Uterus (tissue), 4 donors: ENCODE data around the gene CACNA1E. TPM values are rescaled to one million over a fixed set of nuclear protein-coding genes. Genes with fewer than 3 reads are reported as not detected.

ENCODE experiments used
- DNase-seq, 2 donors: peaks; one replicate each; pipeline ENCODE4 v3.0.0-alpha.2; 2019 to 2020
- H3K27ac ChIP-seq, 2 donors: fragments of 200-600 bp; sonication (generic); 1 replicate in 1 of 2; 2 replicates in 1 of 2; pipeline ENCODE4 v1.5.1; 2016 to 2018
- H3K27me3 ChIP-seq, 2 donors: fragments of 200-600 bp; sonication (generic); one replicate each; pipeline ENCODE4 v1.5.1; 2018 to 2019; ENCODE audit warnings: control low read depth in 1 of 2
- H3K36me3 ChIP-seq, 2 donors: fragments of 200-600 bp; sonication (generic); one replicate each; pipeline ENCODE4 v1.5.1; 2019; ENCODE audit warnings: control low read depth in 1 of 2
- H3K4me1 ChIP-seq, 2 donors: fragments of 200-600 bp; sonication (generic); one replicate each; pipeline ENCODE4 v1.5.1; 2018 to 2019; ENCODE audit warnings: control low read depth in 1 of 2
- H3K4me3 ChIP-seq, 2 donors: fragments of 200-600 bp; sonication (generic); 1 replicate in 1 of 2; 2 replicates in 1 of 2; pipeline ENCODE4 v1.5.1; 2018 to 2019; ENCODE audit warnings: mild to moderate bottlenecking in 1 of 2
- H3K9me3 ChIP-seq, 2 donors: fragments of 200-600 bp; sonication (generic); one replicate each; pipeline ENCODE4 v1.5.1; 2019; ENCODE audit warnings: control low read depth in 1 of 2
- CTCF ChIP-seq, 4 experiments: fragments of 200-600 bp in 2 of 4; fragments of 450-650 bp in 2 of 4; sonication (generic) in 2 of 4; IDR thresholded peaks; one replicate each; pipeline ENCODE4 v1.5.1; 2016 to 2019; ENCODE audit warnings: antibody characterized with exemption in 4 of 4, mild to moderate bottlenecking in 2 of 4, moderate library complexity in 1 of 4
- POLR2A ChIP-seq, 2 donors: fragments of 450-650 bp; IDR thresholded peaks; one replicate each; pipeline ENCODE4 v1.6.1; 2016; ENCODE audit warnings: antibody characterized with exemption in 2 of 2, mild to moderate bottlenecking in 1 of 2, moderate library complexity in 1 of 2
- intact Hi-C: fragments of 100-400 bp; cut with DNase I; formaldehyde crosslinking; loops from one replicate; pipeline ENCODE4 v1.15.1; 2023; ENCODE audit warnings: low total_unique reads
- total RNA-seq, 4 donors: library from RNA; depleted of rRNA in 3 of 4; stranded (reverse); fragments of >200 nt in 3 of 4; gene quantifications; one replicate each; pipeline versions ENCODE4 v1.1.0 to v1.2.4, GENCODE V29; 2014 to 2023
- donor health status: DM: yes; HTN: yes; CAD: no.

Gene CACNA1E
- total RNA-seq, 4 donors from 2014 or later = 0.12 to 3.4 TPM; not detected in 2

GRCh38 chr1:181754103-181754502, 270.8 kb downstream of the CACNA1E start:
- Histone ChIP-seq H3K4me3 (no peak overlapping the region), H3K27ac (no peak overlapping the region), H3K4me1 (no peaks in the 10 kb centered on the region), H3K36me3 (no peaks in the 10 kb centered on the region), H3K27me3 (no peaks in the 10 kb centered on the region), H3K9me3 (no peaks in the 10 kb centered on the region)
- intact Hi-C loops = no loop called here
- no peak for DNase-seq
- no peak for TF ChIP-seq POLR2A (IDR thresholded peaks at IDR 0.05)
- TF ChIP-seq CTCF (IDR thresholded peaks at IDR 0.05) = no peak

GRCh38 chr1:181759481-181759880, 276.2 kb downstream of the CACNA1E start:
- intact Hi-C loops = no loop called here
- H3K9me3 ChIP-seq = no peaks in the 10 kb centered on the region
- H3K27ac ChIP-seq = no peak overlapping the region
- no peaks in the 10 kb centered on the region for H3K36me3 ChIP-seq
- no peaks in the 10 kb centered on the region for H3K4me1 ChIP-seq
- TF ChIP-seq POLR2A (IDR thresholded peaks at IDR 0.05) (no peak), CTCF (IDR thresholded peaks at IDR 0.05) (no peak)
- no peaks in the 10 kb centered on the region for H3K27me3 ChIP-seq
- no peak for DNase-seq
- H3K4me3 ChIP-seq = no peak overlapping the region

- no peak for TF ChIP-seq POLR2A (IDR thresholded peaks at IDR 0.05)
- no peak for TF ChIP-seq CTCF (IDR thresholded peaks at IDR 0.05)
- Histone ChIP-seq H3K4me3 (no peak overlapping the region), H3K9me3 (no peaks in the 10 kb centered on the region), H3K4me1 (no peaks in the 10 kb centered on the region), H3K36me3 (no peaks in the 10 kb centered on the region), H3K27me3 (no peaks in the 10 kb centered on the region), H3K27ac (no peak overlapping the region)
- intact Hi-C loops = no loop called here
- no peak for DNase-seq
Measured at GRCh38 chr1:181763736-181764135, 280.4 kb downstream of the CACNA1E start.

GRCh38 chr1:181765451-181766026, 282.2 kb downstream of the CACNA1E start:
- H3K27me3 ChIP-seq = no peaks in the 10 kb centered on the region
- no peak overlapping the region for H3K27ac ChIP-seq
- TF ChIP-seq CTCF (IDR thresholded peaks at IDR 0.05) = no peak
- TF ChIP-seq POLR2A (IDR thresholded peaks at IDR 0.05) = no peak
- no peaks in the 10 kb centered on the region for H3K9me3 ChIP-seq
- H3K4me3 ChIP-seq = no peak overlapping the region
- H3K4me1 ChIP-seq = no peaks in the 10 kb centered on the region
- intact Hi-C loops = no loop called here
- no peaks in the 10 kb centered on the region for H3K36me3 ChIP-seq
- no peak for DNase-seq

- intact Hi-C loops = no loop called here
- DNase-seq = no peak
- Histone ChIP-seq H3K27ac (no peak overlapping the region), H3K4me3 (no peak overlapping the region), H3K27me3 (no peaks in the 10 kb centered on the region), H3K36me3 (no peaks in the 10 kb centered on the region), H3K4me1 (no peaks in the 10 kb centered on the region), H3K9me3 (no peaks in the 10 kb centered on the region)
- no peak for TF ChIP-seq POLR2A (IDR thresholded peaks at IDR 0.05)
- no peak for TF ChIP-seq CTCF (IDR thresholded peaks at IDR 0.05)
Measured at GRCh38 chr1:181767001-181767708, 283.8 kb downstream of the CACNA1E start.
